Measurements from ENCODE around the gene NPB.

NPB gene

DNA sequence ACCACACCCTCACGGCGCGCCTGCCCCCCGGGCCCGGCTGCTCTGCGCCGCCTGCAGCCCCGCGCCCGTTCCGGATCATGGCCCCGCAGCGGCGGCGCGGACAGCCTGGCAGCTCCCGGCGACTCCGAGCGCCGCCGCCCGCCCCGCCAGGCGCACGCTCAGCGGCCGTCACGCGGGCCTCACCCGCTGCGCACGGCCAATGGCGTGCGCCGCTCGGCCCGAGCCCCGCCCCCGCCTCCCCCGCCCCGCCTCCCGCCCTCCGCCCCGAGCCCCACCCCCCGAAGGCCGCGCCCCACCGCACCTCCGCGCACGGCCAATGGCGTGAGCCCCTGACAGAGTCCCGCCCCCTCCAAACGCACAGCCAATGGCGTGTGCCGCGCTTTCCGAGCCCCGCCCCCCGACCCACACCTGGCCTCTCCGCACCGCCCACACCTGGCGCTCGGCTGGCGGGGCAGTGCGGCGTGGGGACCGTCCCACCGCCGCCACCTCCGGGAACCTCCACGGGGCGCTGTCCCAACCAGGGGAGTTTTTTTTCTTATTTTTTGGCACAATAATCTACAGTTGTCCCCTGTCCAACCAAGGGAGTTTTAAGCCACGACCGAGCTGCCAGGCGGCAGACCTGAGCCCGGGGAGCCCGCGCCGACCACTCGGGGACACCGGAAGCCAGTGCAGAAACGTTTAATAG is 9.4 kb downstream of the NPB start, which contains the start of gene PCYT2:
TSS of gene PCYT2 (minus strand) at position 123 of the 685 bp plus-strand sequence. CDS start at position 79, 44 bp downstream.
- peak within 1 kb of the TSS; percentile 89 for H3K4me3 ChIP-seq (ENCODE audit: low read depth, low read length)
- TF ChIP-seq, protein P1, sequence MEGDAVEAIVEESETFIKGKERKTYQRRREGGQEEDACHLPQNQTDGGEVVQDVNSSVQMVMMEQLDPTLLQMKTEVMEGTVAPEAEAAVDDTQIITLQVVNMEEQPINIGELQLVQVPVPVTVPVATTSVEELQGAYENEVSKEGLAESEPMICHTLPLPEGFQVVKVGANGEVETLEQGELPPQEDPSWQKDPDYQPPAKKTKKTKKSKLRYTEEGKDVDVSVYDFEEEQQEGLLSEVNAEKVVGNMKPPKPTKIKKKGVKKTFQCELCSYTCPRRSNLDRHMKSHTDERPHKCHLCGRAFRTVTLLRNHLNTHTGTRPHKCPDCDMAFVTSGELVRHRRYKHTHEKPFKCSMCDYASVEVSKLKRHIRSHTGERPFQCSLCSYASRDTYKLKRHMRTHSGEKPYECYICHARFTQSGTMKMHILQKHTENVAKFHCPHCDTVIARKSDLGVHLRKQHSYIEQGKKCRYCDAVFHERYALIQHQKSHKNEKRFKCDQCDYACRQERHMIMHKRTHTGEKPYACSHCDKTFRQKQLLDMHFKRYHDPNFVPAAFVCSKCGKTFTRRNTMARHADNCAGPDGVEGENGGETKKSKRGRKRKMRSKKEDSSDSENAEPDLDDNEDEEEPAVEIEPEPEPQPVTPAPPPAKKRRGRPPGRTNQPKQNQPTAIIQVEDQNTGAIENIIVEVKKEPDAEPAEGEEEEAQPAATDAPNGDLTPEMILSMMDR (IDR thresholded peaks at IDR 0.05; ENCODE audit: low read depth, low read length, missing control alignments) = no peak
- no peak for DNase-seq (ENCODE audit: low read depth)

GRCh38 chr17:81911969-81912368 is 9.9 kb downstream of the NPB start:
- no peak overlapping the region for H3K4me3 ChIP-seq (ENCODE audit: low read depth, low read length)
- DNase-seq (ENCODE audit: low read depth) = no peak
- TF ChIP-seq, protein P1 (IDR thresholded peaks at IDR 0.05; ENCODE audit: low read depth, low read length, missing control alignments) = no peak

- no peak for DNase-seq (ENCODE audit: low read depth)
- TF ChIP-seq, protein P1 (IDR thresholded peaks at IDR 0.05; ENCODE audit: low read depth, low read length, missing control alignments) = no peak
- H3K4me3 ChIP-seq (ENCODE audit: low read depth, low read length) = no peak overlapping the region
Measured at GRCh38 chr17:81912441-81913309, 10.6 kb downstream of the NPB start.

- no peak for DNase-seq (ENCODE audit: low read depth)
- no peak overlapping the region for H3K4me3 ChIP-seq (ENCODE audit: low read depth, low read length)
- TF ChIP-seq, protein P1 (IDR thresholded peaks at IDR 0.05; ENCODE audit: low read depth, low read length, missing control alignments) = no peak
Measured at GRCh38 chr17:81913394-81914102, 11.5 kb downstream of the NPB start.

GRCh38 chr17:81914103-81914850 is 12.2 kb downstream of the NPB start:
- no peak overlapping the region for H3K4me3 ChIP-seq (ENCODE audit: low read depth, low read length)
- no peak for DNase-seq (ENCODE audit: low read depth)
- TF ChIP-seq, protein P1 (IDR thresholded peaks at IDR 0.05; ENCODE audit: low read depth, low read length, missing control alignments) = no peak

DNA sequence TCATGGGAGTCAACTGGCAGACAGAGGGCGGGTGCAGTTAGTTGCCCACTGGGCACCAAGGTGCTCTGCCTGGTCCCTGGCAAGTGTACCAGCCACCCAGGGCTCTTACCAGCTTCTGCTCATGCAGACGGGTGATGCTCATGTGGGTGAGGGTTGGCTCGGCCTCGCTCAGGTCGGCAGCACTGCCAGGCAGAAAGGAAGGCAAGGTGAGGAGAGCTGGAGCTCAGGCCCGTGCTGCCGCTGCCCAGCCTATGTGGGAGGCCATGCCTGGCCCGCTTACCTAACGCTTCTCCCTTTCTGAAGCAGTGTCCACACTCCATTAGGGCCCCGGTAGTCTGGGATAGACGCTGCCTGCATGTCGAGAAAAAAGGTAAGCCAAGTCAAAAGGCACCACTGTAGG is 13.3 kb downstream of the NPB start:
- no peak overlapping the region for H3K4me3 ChIP-seq (ENCODE audit: low read depth, low read length)
- TF ChIP-seq, protein P1 (IDR thresholded peaks at IDR 0.05; ENCODE audit: low read depth, low read length, missing control alignments) = no peak
- DNase-seq (ENCODE audit: low read depth) = no peak
